ENCODE results near the gene CLECL1. TPM values are rescaled to one million over a fixed set of nuclear protein-coding genes. Genes with fewer than 3 reads are reported as not detected.

The CLECL1 gene
- total and polyA plus RNA-seq, 2 of the 4 experiments (the other 2 are of a cell fraction): not detected

DNA sequence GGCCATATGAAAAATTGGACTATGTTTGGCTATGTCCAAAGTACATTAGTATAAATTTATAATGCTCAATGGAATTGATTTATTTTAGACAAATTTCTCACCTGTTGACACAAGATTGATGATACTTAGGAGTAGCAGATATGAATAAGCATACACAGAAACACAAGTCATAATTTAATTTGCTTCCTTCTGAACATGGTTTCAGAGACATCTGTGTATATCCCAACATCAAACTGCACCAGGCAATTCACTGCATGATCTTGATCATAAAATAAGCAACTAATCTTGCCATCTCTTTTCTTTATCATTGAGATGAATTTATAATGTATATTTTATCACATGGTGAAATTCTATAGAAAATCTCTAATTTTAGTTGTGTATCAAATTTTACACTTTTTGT is 3.8 kb downstream of the CLECL1 start:
- no peak overlapping the region for H3K4me2 ChIP-seq (ENCODE audit: low read depth, low read length)
- no peak overlapping the region for H2BK20ac ChIP-seq (ENCODE audit: low read depth, low read length)
- BruUV-seq (replicated peaks): no TSS peak
- H2BK120ac ChIP-seq (ENCODE audit: low read depth, low read length): no peak overlapping the region
- no peak overlapping the region for H4K8ac ChIP-seq (ENCODE audit: low read depth in 2 of 2, low read length in 2 of 2)
- H3K79me1 ChIP-seq (ENCODE audit: low read depth in 1 of 2, low read length in 2 of 2): no peaks in the 10 kb centered on the region
- H3K56ac ChIP-seq (ENCODE audit: extremely low read depth, insufficient read depth, low read length): no peak overlapping the region
- H3K14ac ChIP-seq (replicated peaks; ENCODE audit: low read depth, low read length): no peak overlapping the region
- intact Hi-C loops (cut with micrococcal nuclease) (no loop called here), in situ Hi-C loops (cut with MboI; ENCODE audit: low sequenced_read_pairs) (no loop called here), dilution Hi-C loops (cut with HindIII; ENCODE audit: low sequenced_read_pairs, unreplicated experiment) (no loop called here)
- DNase-seq (no peak), ATAC-seq (ENCODE audit: low read depth) (no peak)
- CTCF ChIA-PET: interaction anchor here (0.6 kb wide), 1 partner anchor 486 kb away, joined by 3 read pairs; no protein-coding TSS in a partner anchor
- no peak overlapping the region for H2AFZ ChIP-seq (replicated peaks; ENCODE audit: low read length, poor library complexity)
- H2BK15ac ChIP-seq (ENCODE audit: low read depth, low read length): no peak overlapping the region
- H3K27ac ChIP-seq (ENCODE audit: insufficient read depth, low read length): no peak overlapping the region
- no peaks in the 10 kb centered on the region for H3K36me3 ChIP-seq (ENCODE audit: control insufficient read depth, insufficient read depth, low read length)
- H2AK9ac ChIP-seq (replicated peaks; ENCODE audit: low read depth, low read length, poor library complexity): no peak overlapping the region
- H2BK5ac ChIP-seq (ENCODE audit: low read depth, low read length, poor library complexity, severe bottlenecking): no peak overlapping the region
- no peak overlapping the region for H3K4me3 ChIP-seq (ENCODE audit: insufficient read depth, low read depth, low read length)
- H3K23ac ChIP-seq (ENCODE audit: low read depth, low read length): no peak overlapping the region
- TF ChIP-seq, protein P1, sequence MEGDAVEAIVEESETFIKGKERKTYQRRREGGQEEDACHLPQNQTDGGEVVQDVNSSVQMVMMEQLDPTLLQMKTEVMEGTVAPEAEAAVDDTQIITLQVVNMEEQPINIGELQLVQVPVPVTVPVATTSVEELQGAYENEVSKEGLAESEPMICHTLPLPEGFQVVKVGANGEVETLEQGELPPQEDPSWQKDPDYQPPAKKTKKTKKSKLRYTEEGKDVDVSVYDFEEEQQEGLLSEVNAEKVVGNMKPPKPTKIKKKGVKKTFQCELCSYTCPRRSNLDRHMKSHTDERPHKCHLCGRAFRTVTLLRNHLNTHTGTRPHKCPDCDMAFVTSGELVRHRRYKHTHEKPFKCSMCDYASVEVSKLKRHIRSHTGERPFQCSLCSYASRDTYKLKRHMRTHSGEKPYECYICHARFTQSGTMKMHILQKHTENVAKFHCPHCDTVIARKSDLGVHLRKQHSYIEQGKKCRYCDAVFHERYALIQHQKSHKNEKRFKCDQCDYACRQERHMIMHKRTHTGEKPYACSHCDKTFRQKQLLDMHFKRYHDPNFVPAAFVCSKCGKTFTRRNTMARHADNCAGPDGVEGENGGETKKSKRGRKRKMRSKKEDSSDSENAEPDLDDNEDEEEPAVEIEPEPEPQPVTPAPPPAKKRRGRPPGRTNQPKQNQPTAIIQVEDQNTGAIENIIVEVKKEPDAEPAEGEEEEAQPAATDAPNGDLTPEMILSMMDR (conservative IDR thresholded peaks at IDR 0.05; ENCODE audit: low read depth, low read length): no peak
- no peak for TF ChIP-seq MAFK (IDR thresholded peaks at IDR 0.05; ENCODE audit: low read depth, low read length)
- no peak for TF ChIP-seq BHLHE40 (IDR thresholded peaks at IDR 0.05; ENCODE audit: low read depth, low read length)
- TF ChIP-seq ELK1 (IDR thresholded peaks at IDR 0.05; ENCODE audit: borderline replicate concordance, low read depth, low read length): no peak
- TF ChIP-seq CEBPB (IDR thresholded peaks at IDR 0.05; ENCODE audit: low read depth, low read length): no peak
- TF ChIP-seq USF2 (IDR thresholded peaks at IDR 0.05; ENCODE audit: low read depth, low read length): no peak
- no peak for TF ChIP-seq MXI1 (IDR thresholded peaks at IDR 0.05; ENCODE audit: borderline replicate concordance, low read depth, low read length)
- H4K5ac ChIP-seq (ENCODE audit: low read depth, low read length): no peak overlapping the region
- no peak overlapping the region for H3K9ac ChIP-seq (ENCODE audit: low read depth, low read length)
- POLR2A ChIA-PET (ENCODE audit: unreplicated experiment): no interaction called here
- no peak overlapping the region for H4K91ac ChIP-seq (ENCODE audit: insufficient read depth, low read depth, low read length)
- no peak overlapping the region for H3K18ac ChIP-seq (ENCODE audit: low read depth, low read length)
- no peak overlapping the region for H2AK5ac ChIP-seq (ENCODE audit: low read depth, low read length)
- H3K4me1 ChIP-seq (ENCODE audit: control insufficient read depth, insufficient read depth, low read length): no peaks in the 10 kb centered on the region
- no peaks in the 10 kb centered on the region; the same call in none of the 2 replicates for H3K27me3 ChIP-seq (ENCODE audit: control insufficient read depth, insufficient read depth, low read length)
- no peaks in the 10 kb centered on the region for H3K9me3 ChIP-seq (ENCODE audit: control insufficient read depth, insufficient read depth, low read length)
- H3K4ac ChIP-seq (ENCODE audit: low read depth, low read length): no peak overlapping the region
- no peaks in the 10 kb centered on the region for H4K20me1 ChIP-seq (ENCODE audit: insufficient read depth, low read length)
- H3K9me1 ChIP-seq (ENCODE audit: insufficient read depth, low read length): no peaks in the 10 kb centered on the region
